GM12874 (cell line): Measurements from ENCODE around the gene MRPS22.

ENCODE experiments used
- CTCF ChIP-seq: IDR thresholded peaks from 2 replicates; pipeline ENCODE4 v1.5.1; 2011; ENCODE audit warnings: low read depth, mild to moderate bottlenecking, control low read depth, low read length, moderate library complexity; ENCODE audit not compliant: insufficient read depth

MRPS22 gene

GRCh38 chr3:139388077-139388476 is 44.3 kb downstream of the MRPS22 start:
- no peak for TF ChIP-seq CTCF

- TF ChIP-seq CTCF: no peak
These were observed 45.2 kb downstream of the MRPS22 start for GRCh38 chr3:139388821-139389551.

- TF ChIP-seq CTCF: no peak
These were observed 45.9 kb downstream of the MRPS22 start, which contains the start of gene COPB2 for GRCh38 chr3:139389552-139390368. COPB2 (minus strand) TSS chr3:139389647; CDS start chr3:139389550, 97 bp downstream.

- no peak for TF ChIP-seq CTCF
These were observed 50.3 kb downstream of the MRPS22 start for GRCh38 chr3:139394116-139394515.

DNA sequence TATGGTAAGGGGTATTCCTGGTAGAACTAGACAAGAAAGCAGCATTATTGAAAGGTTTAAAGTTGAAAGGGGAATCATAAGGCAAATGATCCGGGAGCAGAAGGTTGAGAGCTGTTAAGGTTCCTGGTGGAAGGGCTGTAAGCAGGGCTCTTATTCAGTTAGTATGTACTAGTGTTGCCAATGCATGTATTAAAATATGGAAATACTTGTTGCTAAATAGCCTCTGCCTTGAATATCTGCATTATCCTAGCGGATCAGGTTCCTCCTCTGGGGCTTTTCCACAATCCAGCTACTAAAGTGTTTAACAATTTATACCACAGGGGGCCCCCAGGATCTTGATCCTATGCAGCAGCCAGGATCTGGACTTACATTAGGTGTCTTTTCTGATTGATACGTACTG is 52.9 kb downstream of the MRPS22 start:
- TF ChIP-seq CTCF: no peak
